Endothelial cell of umbilical vein (primary cell): ENCODE data around the gene DAG1. TPM values are rescaled to one million over a fixed set of nuclear protein-coding genes. Genes with fewer than 3 reads are reported as not detected.
A peak's percentile ranks its signal among the peaks of the same experiment; 100 is the strongest.

Experiments
- BruUV-seq: library from RNA; stranded (reverse); fragments of 400-500 nt; replicated peaks from 2 replicates; lab custom pipeline; 2021; lab: Mats Ljungman, UMichigan
- CTCF ChIA-PET: fragments of 300-600, 350-600 bp; sonication (Branson Sonifier 250); formaldehyde crosslinking; loops from one replicate; lab custom pipeline; 2021; ENCODE audit warnings: antibody characterized with exemption, inconsistent platforms; lab: Charles Lee
- POLR2A ChIA-PET: fragments of 300-600, 350-600 bp; sonication (Branson Sonifier 250); formaldehyde crosslinking; loops from one replicate; lab custom pipeline; 2021; ENCODE audit warnings: antibody characterized with exemption, inconsistent platforms; lab: Charles Lee
- DNase-seq: peaks from one replicate; pipeline ENCODE4 v3.0.0-alpha.2; 2011; ENCODE audit warnings: low read depth, low spot score
- FAIRE-seq: peaks from 2 replicates; lab custom pipeline; 2011; peaks lifted over from hg19 to GRCh38; lab: Jason Lieb, UNC
- H2AFZ ChIP-seq: 2 replicates; pipeline ENCODE4 v1.6.0; 2012; ENCODE audit warnings: low read depth, low read length, control low read depth, inconsistent platforms
- H3K27ac ChIP-seq: 2 replicates; pipeline ENCODE4 v1.5.1; 2011; ENCODE audit warnings: low read depth, mild to moderate bottlenecking, control low read depth, low read length, moderate library complexity; ENCODE audit not compliant: insufficient read depth
- H3K27me3 ChIP-seq, 2 experiments: 2 replicates each; pipeline versions ENCODE4 v1.6.0 to v1.6.1; 2011; ENCODE audit warnings: low read length in 2 of 2, mixed read lengths in 1 of 2; ENCODE audit not compliant: control insufficient read depth in 2 of 2, insufficient read depth in 2 of 2
- H3K36me3 ChIP-seq, 2 experiments: 2 replicates in 1 of 2; 3 replicates in 1 of 2; pipeline ENCODE4 v1.5.1; 2011; ENCODE audit warnings: low read length in 2 of 2, mild to moderate bottlenecking in 1 of 2, moderate library complexity in 1 of 2; ENCODE audit not compliant: control insufficient read depth in 2 of 2, insufficient read depth in 2 of 2; ENCODE audit errors: extremely low read depth in 1 of 2
- H3K4me1 ChIP-seq: 3 replicates; pipeline ENCODE4 v1.5.1; 2011; ENCODE audit warnings: mild to moderate bottlenecking, low read length; ENCODE audit not compliant: control insufficient read depth, insufficient read depth; ENCODE audit errors: extremely low read depth
- H3K4me2 ChIP-seq: 2 replicates; pipeline ENCODE4 v1.6.1; 2011; ENCODE audit warnings: low read length, control low read depth, mixed read lengths; ENCODE audit not compliant: insufficient read depth
- H3K4me3 ChIP-seq, 3 experiments: fragments of 200-600 bp in 1 of 3; sonication (generic), shearing (Covaris generic) in 1 of 3; replicated peaks in 1 of 3; 2 replicates each; pipeline ENCODE4 v1.5.1; 2011 to 2016; ENCODE audit warnings: control low read depth in 3 of 3, low read length in 3 of 3, mild to moderate bottlenecking in 2 of 3, inconsistent platforms in 1 of 3, low read depth in 1 of 3, moderate library complexity in 1 of 3; ENCODE audit not compliant: insufficient read depth in 1 of 3
- H3K79me2 ChIP-seq: 2 replicates; pipeline ENCODE4 v1.6.0; 2012; ENCODE audit warnings: low read length, inconsistent platforms; ENCODE audit not compliant: control insufficient read depth, insufficient read depth
- H3K9ac ChIP-seq: replicated peaks from 2 replicates; pipeline ENCODE3; 2011; ENCODE audit warnings: low read length, control low read depth; ENCODE audit not compliant: insufficient read depth; ENCODE audit errors: extremely low read depth
- H3K9me1 ChIP-seq: replicated peaks from 3 replicates; pipeline ENCODE4 v1.6.0; 2011; ENCODE audit warnings: mild to moderate bottlenecking, low read length; ENCODE audit not compliant: control insufficient read depth, insufficient read depth; ENCODE audit errors: extremely low read depth
- H3K9me3 ChIP-seq: replicated peaks from 2 replicates; pipeline ENCODE4 v1.5.1; 2012; ENCODE audit warnings: low read length, inconsistent platforms; ENCODE audit not compliant: control insufficient read depth, insufficient read depth
- H4K20me1 ChIP-seq: replicated peaks from 2 replicates; pipeline ENCODE3; 2011; ENCODE audit warnings: mild to moderate bottlenecking, low read length; ENCODE audit not compliant: control insufficient read depth, insufficient read depth; ENCODE audit errors: extremely low read depth
- CTCF ChIP-seq, 2 donors: IDR thresholded peaks; 1 replicate in 1 of 2; 2 replicates in 1 of 2; pipeline ENCODE4 v1.5.1; 2011; ENCODE audit warnings: low read length in 2 of 2, mild to moderate bottlenecking in 2 of 2, moderate library complexity in 2 of 2, control low read depth in 1 of 2, inconsistent platforms in 1 of 2, low read depth in 1 of 2; ENCODE audit not compliant: insufficient read depth in 1 of 2; ENCODE audit errors: extremely low read depth in 1 of 2
- EZH2 ChIP-seq: IDR thresholded peaks from 2 replicates; pipeline ENCODE4 v1.6.1; 2012; ENCODE audit warnings: borderline replicate concordance, low read depth, mild to moderate bottlenecking, moderate library complexity, low read length, inconsistent platforms; ENCODE audit not compliant: severe bottlenecking
- FOS ChIP-seq: IDR thresholded peaks from 2 replicates; pipeline ENCODE4 v1.6.1; 2011; ENCODE audit warnings: mild to moderate bottlenecking, low read length, moderate library complexity, borderline replicate concordance; ENCODE audit not compliant: insufficient read depth
- GATA2 ChIP-seq: IDR thresholded peaks from 2 replicates; pipeline ENCODE4 v1.7.0; 2011; ENCODE audit warnings: low read depth, mild to moderate bottlenecking, moderate library complexity, mixed read lengths, low read length; ENCODE audit not compliant: insufficient read length, insufficient read depth
- JUN ChIP-seq: IDR thresholded peaks from 2 replicates; pipeline ENCODE4 v1.6.1; 2011; ENCODE audit warnings: borderline replicate concordance, low read depth; ENCODE audit not compliant: insufficient read length, insufficient read depth
- MAX ChIP-seq: IDR thresholded peaks from 2 replicates; pipeline ENCODE4 v1.6.1; 2011; ENCODE audit not compliant: insufficient read depth, insufficient read length
- MYC ChIP-seq: IDR thresholded peaks from one replicate; pipeline ENCODE4 v1.6.1; 2011; ENCODE audit warnings: mild to moderate bottlenecking, low read depth, low read length
- POLR2A ChIP-seq: IDR thresholded peaks from 2 replicates; pipeline ENCODE4 v1.6.1; 2012; ENCODE audit warnings: low read depth, mild to moderate bottlenecking, control low read depth, low read length
- POLR2AphosphoS5 ChIP-seq: IDR thresholded peaks from 2 replicates; pipeline ENCODE4 v1.6.1; 2012; ENCODE audit warnings: low read depth, mild to moderate bottlenecking, control low read depth, low read length, moderate library complexity; ENCODE audit not compliant: insufficient read depth
- dilution Hi-C: fragments of 300-500 bp; cut with MboI; formaldehyde crosslinking; loops from one replicate; pipeline ENCODE4 v1.15.0; 2019; ENCODE audit warnings: low sequenced_read_pairs; ENCODE audit not compliant: extremely low pct_ligation_motif_present
- intact Hi-C: fragments of 100-400 bp; cut with micrococcal nuclease; formaldehyde crosslinking; loops from one replicate; pipeline ENCODE4 v1.10.0; 2022
- polyA plus RNA-seq, 4 experiments: library from polyadenylated mRNA; depleted of rRNA in 3 of 4; stranded (reverse) in 3 of 4; unstranded in 1 of 4; fragments of >200 nt; gene quantifications; 2 replicates each; pipeline versions ENCODE4 v1.2.1 to v1.2.3, GENCODE V29; 2011 to 2012; ENCODE audit warnings: missing spikeins in 1 of 4
- total RNA-seq: library from RNA; stranded (reverse); gene quantifications from 2 replicates; pipeline ENCODE4 v1.2.3, GENCODE V29; 2021

DAG1 gene
- total and polyA plus RNA-seq, 2 donors (not counting 3 experiments of a cell fraction or from before 2014, with no cell fraction given), result 59.6 to 97.5 TPM

GRCh38 chr3:49454458-49454857, 15.6 kb upstream of the DAG1 start:
- no peaks in the 10 kb centered on the region for H3K27me3 ChIP-seq
- TF ChIP-seq EZH2, result no peak
- TF ChIP-seq POLR2AphosphoS5, result no peak
- no peak for TF ChIP-seq POLR2A
- no peak for TF ChIP-seq FOS
- TF ChIP-seq MYC, result no peak
- TF ChIP-seq JUN, result no peak
- TF ChIP-seq GATA2, result no peak
- no peak overlapping the region for H3K4me2 ChIP-seq
- no peaks in the 10 kb centered on the region for H3K36me3 ChIP-seq
- H3K9ac ChIP-seq, result no peak overlapping the region
- H3K79me2 ChIP-seq, result no peaks in the 10 kb centered on the region
- H3K4me3 ChIP-seq, result no peak overlapping the region
- no peak overlapping the region for H2AFZ ChIP-seq
- no peak overlapping the region for H3K27ac ChIP-seq
- no peaks in the 10 kb centered on the region for H4K20me1 ChIP-seq
- no peaks in the 10 kb centered on the region for H3K9me1 ChIP-seq
- ChIA-PET CTCF (interaction anchor here (1.1 to 1.5 kb wide), 2 partner anchors 114 to 217 kb away, joined by 3 to 5 read pairs; partner anchors contain the start of gene USP4), POLR2A (no interaction called here)
- no TSS peak for BruUV-seq
- FAIRE-seq, result peak; percentile 28
- intact Hi-C loops, result no loop called here
- dilution Hi-C loops, result no loop called here
- H3K9me3 ChIP-seq, result no peaks in the 10 kb centered on the region
- DNase-seq, result no peak
- no peaks in the 10 kb centered on the region for H3K4me1 ChIP-seq

- Histone ChIP-seq H2AFZ (no peak overlapping the region), H3K9me1 (no peaks in the 10 kb centered on the region), H3K4me3 (no peak overlapping the region), H3K9me3 (no peaks in the 10 kb centered on the region), H3K79me2 (no peaks in the 10 kb centered on the region), H3K36me3 (no peaks in the 10 kb centered on the region), H3K4me1 (no peaks in the 10 kb centered on the region), H4K20me1 (no peaks in the 10 kb centered on the region), H3K27ac (no peak overlapping the region), H3K27me3 (no peaks in the 10 kb centered on the region), H3K4me2 (no peak overlapping the region), H3K9ac (no peak overlapping the region)
- TF ChIP-seq POLR2AphosphoS5, result no peak
- TF ChIP-seq EZH2, result no peak
- no peak for TF ChIP-seq CTCF (IDR thresholded peaks at IDR 0.05; ENCODE audit: extremely low read depth in 1 of 2, insufficient read depth in 1 of 2, low read depth in 1 of 2, low read length in 2 of 2)
- TF ChIP-seq POLR2A, result no peak
- no peak for TF ChIP-seq JUN
- TF ChIP-seq MYC, result no peak
- TF ChIP-seq GATA2, result no peak
- TF ChIP-seq FOS, result no peak
- TF ChIP-seq MAX, result no peak
- dilution Hi-C loops (no loop called here), intact Hi-C loops (no loop called here)
- FAIRE-seq (no peak), DNase-seq (no peak)
- ChIA-PET POLR2A (no interaction called here), CTCF (interaction anchor here (1.1 to 1.5 kb wide), 2 partner anchors 115 to 217 kb away, joined by 3 to 5 read pairs; partner anchors contain the start of gene USP4)
- BruUV-seq, result no TSS peak
These were observed 15.0 kb upstream of the DAG1 start for GRCh38 chr3:49454898-49455681.
